GM19193 (cell line): ENCODE results near the gene OSBPL3.

Experiments
- POLR2A ChIP-seq: IDR thresholded peaks from 4 replicates; pipeline ENCODE4 v1.6.1; 2011; ENCODE audit not compliant: insufficient read depth, insufficient read length; ENCODE audit errors: extremely low read depth

Gene OSBPL3

GRCh38 chr7:24916463-24917040 is 63.4 kb downstream of the OSBPL3 start:
- TF ChIP-seq POLR2A, result no peak

GRCh38 chr7:24914465-24914859 is 65.5 kb downstream of the OSBPL3 start:
- no peak for TF ChIP-seq POLR2A

GRCh38 chr7:24913801-24914464 is 66.0 kb downstream of the OSBPL3 start:
- TF ChIP-seq POLR2A, result no peak

GRCh38 chr7:24912874-24913514 is 67.0 kb downstream of the OSBPL3 start:
- TF ChIP-seq POLR2A, result no peak

GRCh38 chr7:24912424-24912823 is 67.6 kb downstream of the OSBPL3 start:
- no peak for TF ChIP-seq POLR2A

GRCh38 chr7:24911213-24911603 is 68.8 kb downstream of the OSBPL3 start:
- no peak for TF ChIP-seq POLR2A

GRCh38 chr7:24910551-24911212 is 69.3 kb downstream of the OSBPL3 start:
- no peak for TF ChIP-seq POLR2A

- no peak for TF ChIP-seq POLR2A
Measured at GRCh38 chr7:24908727-24909126, 71.3 kb downstream of the OSBPL3 start.

- no peak for TF ChIP-seq POLR2A
Measured at GRCh38 chr7:24908166-24908565, 71.8 kb downstream of the OSBPL3 start.

- TF ChIP-seq POLR2A, result no peak
Measured at GRCh38 chr7:24907311-24907886, 72.6 kb downstream of the OSBPL3 start.

GRCh38 chr7:24905996-24906770 is 73.8 kb downstream of the OSBPL3 start:
- TF ChIP-seq POLR2A, result no peak

GRCh38 chr7:24903559-24903958 is 76.4 kb downstream of the OSBPL3 start:
- no peak for TF ChIP-seq POLR2A

- TF ChIP-seq POLR2A, result no peak
Measured at GRCh38 chr7:24902931-24903330, 77.0 kb downstream of the OSBPL3 start.

- no peak for TF ChIP-seq POLR2A
Measured at GRCh38 chr7:24902276-24902675, 77.7 kb downstream of the OSBPL3 start.

GRCh38 chr7:24899905-24900304 is 80.1 kb downstream of the OSBPL3 start:
- TF ChIP-seq POLR2A, result no peak

- TF ChIP-seq POLR2A, result no peak
Measured at GRCh38 chr7:24899161-24899560, 80.8 kb downstream of the OSBPL3 start.

- no peak for TF ChIP-seq POLR2A
Measured at GRCh38 chr7:24898691-24899090, 81.3 kb downstream of the OSBPL3 start.
